Astrocyte (in vitro differentiated cells and primary cell): ENCODE measurements around the gene SPOCK1.

Experiments used
- EZH2 ChIP-seq: IDR thresholded peaks from 2 replicates; pipeline ENCODE4 v1.6.1; 2012; ENCODE audit warnings: mild to moderate bottlenecking, low read length, inconsistent platforms; ENCODE audit not compliant: insufficient read depth
- TF ChIP-seq, protein P1 (sequence below): IDR thresholded peaks from 2 replicates; pipeline ENCODE4 v1.5.1; 2011; ENCODE audit warnings: low read depth, mild to moderate bottlenecking, inconsistent platforms, low read length, moderate library complexity; ENCODE audit not compliant: insufficient read depth

DNA sequence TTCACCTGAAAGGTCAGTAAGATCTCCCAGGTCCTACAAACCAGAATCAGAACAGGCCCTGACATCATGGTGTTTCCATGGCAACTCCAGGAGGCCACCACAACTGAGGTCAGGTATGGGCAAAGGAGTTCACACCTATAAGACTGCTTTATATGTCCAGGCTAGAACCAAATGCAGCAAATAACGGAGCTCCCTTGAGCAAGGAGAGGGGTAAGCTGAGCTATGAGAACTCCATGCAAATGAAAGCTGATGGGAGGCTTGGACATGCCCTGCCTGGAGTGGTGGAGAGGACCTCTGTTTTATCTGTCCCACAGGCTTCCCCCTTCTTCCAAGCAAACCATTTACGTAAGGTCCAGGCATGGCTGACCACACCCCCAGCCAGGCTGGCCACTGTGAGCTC is 207.7 kb downstream of the SPOCK1 start:
- TF ChIP-seq, protein P1, sequence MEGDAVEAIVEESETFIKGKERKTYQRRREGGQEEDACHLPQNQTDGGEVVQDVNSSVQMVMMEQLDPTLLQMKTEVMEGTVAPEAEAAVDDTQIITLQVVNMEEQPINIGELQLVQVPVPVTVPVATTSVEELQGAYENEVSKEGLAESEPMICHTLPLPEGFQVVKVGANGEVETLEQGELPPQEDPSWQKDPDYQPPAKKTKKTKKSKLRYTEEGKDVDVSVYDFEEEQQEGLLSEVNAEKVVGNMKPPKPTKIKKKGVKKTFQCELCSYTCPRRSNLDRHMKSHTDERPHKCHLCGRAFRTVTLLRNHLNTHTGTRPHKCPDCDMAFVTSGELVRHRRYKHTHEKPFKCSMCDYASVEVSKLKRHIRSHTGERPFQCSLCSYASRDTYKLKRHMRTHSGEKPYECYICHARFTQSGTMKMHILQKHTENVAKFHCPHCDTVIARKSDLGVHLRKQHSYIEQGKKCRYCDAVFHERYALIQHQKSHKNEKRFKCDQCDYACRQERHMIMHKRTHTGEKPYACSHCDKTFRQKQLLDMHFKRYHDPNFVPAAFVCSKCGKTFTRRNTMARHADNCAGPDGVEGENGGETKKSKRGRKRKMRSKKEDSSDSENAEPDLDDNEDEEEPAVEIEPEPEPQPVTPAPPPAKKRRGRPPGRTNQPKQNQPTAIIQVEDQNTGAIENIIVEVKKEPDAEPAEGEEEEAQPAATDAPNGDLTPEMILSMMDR, result no peak
- no peak for TF ChIP-seq EZH2
